Activated CD8-positive, alpha-beta T cell treated with anti-CD3 and anti-CD28 coated beads for 36 hours (primary cell): ENCODE data around the gene CRYZL1. TPM values are rescaled to one million over a fixed set of nuclear protein-coding genes. Genes with fewer than 3 reads are reported as not detected.
"Not testable (repeated sequence)": the region's sequence is repeated elsewhere in the genome, so short reads cannot be mapped to it uniquely, and the experiment has no call there.

ENCODE experiments used
- ATAC-seq: fragments of 200-7000 bp; cut with Tn5 transposase; one replicate; pipeline ENCODE4 v1.10.0; 2021; ENCODE audit warnings: mild to moderate bottlenecking, moderate library complexity
- CTCF ChIA-PET: fragments of 350-600 bp; sonication (Branson Sonifier 250); formaldehyde crosslinking; loops from one replicate; lab custom pipeline; 2021; ENCODE audit warnings: antibody characterized with exemption; lab: Charles Lee
- POLR2A ChIA-PET: fragments of 350-600 bp; sonication (Branson Sonifier 250); formaldehyde crosslinking; loops from one replicate; lab custom pipeline; 2021; ENCODE audit warnings: antibody characterized with exemption; lab: Charles Lee
- DNase-seq: peaks from one replicate; pipeline ENCODE4 v3.0.0-alpha.2; 2020
- H3K27ac Mint-ChIP-seq: one replicate; pipeline ENCODE4 v1.8.0; 2021; ENCODE audit warnings: mild to moderate bottlenecking, mixed read lengths
- H3K27me3 Mint-ChIP-seq: one replicate; pipeline ENCODE4 v1.8.0; 2021; ENCODE audit warnings: mixed read lengths
- H3K36me3 Mint-ChIP-seq: one replicate; pipeline ENCODE4 v1.8.0; 2021; ENCODE audit warnings: low read depth, mixed read lengths
- H3K4me1 Mint-ChIP-seq: one replicate; pipeline ENCODE4 v1.8.0; 2021; ENCODE audit warnings: low read depth, mixed read lengths
- H3K4me3 Mint-ChIP-seq: one replicate; pipeline ENCODE4 v1.8.0; 2021; ENCODE audit warnings: mild to moderate bottlenecking, moderate library complexity, mixed read lengths
- H3K9me3 Mint-ChIP-seq: one replicate; pipeline ENCODE4 v1.8.0; 2021; ENCODE audit warnings: mixed read lengths
- CTCF ChIP-seq: fragments of 200-600 bp; IDR thresholded peaks from one replicate; pipeline ENCODE4 v1.8.0; 2022; ENCODE audit warnings: antibody characterized with exemption, mild to moderate bottlenecking
- intact Hi-C: fragments of 100-400 bp; cut with micrococcal nuclease; formaldehyde crosslinking; loops from one replicate; pipeline ENCODE4 v1.10.0; 2022
- total RNA-seq, 2 experiments: library from RNA; stranded (reverse); gene quantifications; one replicate each; pipeline ENCODE4 v1.2.3, GENCODE V29; 2021

The CRYZL1 gene
- total RNA-seq, 2 experiments from 2014 or later, result 30.1 to 33.2 TPM

- Mint-ChIP-seq H3K27me3 (peaks cover 17% of the 10 kb centered on the region), H3K36me3 (no peaks in the 10 kb centered on the region), H3K27ac (peak within 1 kb of the TSS; percentile 94), H3K4me3 (peak within 1 kb of the TSS; percentile 81), H3K4me1 (peaks cover 21% of the 10 kb centered on the region), H3K9me3 (no peaks in the 10 kb centered on the region)
- ATAC-seq, result peak; percentile 91
- DNase-seq, result peak; percentile 100
- intact Hi-C loops, result loop anchor here (10.0 kb wide), 1 partner anchor 253 kb away; no protein-coding TSS in a partner anchor
- no peak for TF ChIP-seq CTCF
- POLR2A ChIA-PET, result no interaction called here
- CTCF ChIA-PET, result no interaction called here
Measured at GRCh38 chr21:33642027-33642895, 720 bp upstream of the CRYZL1 start, which contains the start of gene ITSN1. Gene ITSN1 (plus strand): TSS chr21:33642501. CDS start chr21:33718829, 76,328 bp downstream.

- ATAC-seq, result no peak
- POLR2A ChIA-PET, result interaction anchor here (1.1 kb wide), 1 partner anchor 52 kb away, joined by 7 read pairs; the partner anchor contains the start of gene DONSON
- CTCF ChIA-PET, result interaction anchor here (1.1 kb wide), 1 partner anchor 35 kb away, joined by 5 read pairs; no protein-coding TSS in a partner anchor
Measured at GRCh38 chr21:33640697-33641351, 717 bp downstream of the CRYZL1 start.

GRCh38 chr21:33634254-33634653, 7.3 kb downstream of the CRYZL1 start:
- TF ChIP-seq CTCF, result no peak
- POLR2A ChIA-PET, result no interaction called here
- H3K4me1 Mint-ChIP-seq, result peaks cover 15% of the 10 kb centered on the region
- H3K9me3 Mint-ChIP-seq, result no peaks in the 10 kb centered on the region
- H3K36me3 Mint-ChIP-seq, result peaks cover 15% of the 10 kb centered on the region
- intact Hi-C loops, result no loop called here
- ATAC-seq (no peak), DNase-seq (no peak)
- H3K27me3 Mint-ChIP-seq, result no peaks in the 10 kb centered on the region
- H3K27ac Mint-ChIP-seq, result no peak overlapping the region
- CTCF ChIA-PET, result interaction anchor here (1.0 kb wide), 1 partner anchor 29 kb away, joined by 3 read pairs; no protein-coding TSS in a partner anchor
- H3K4me3 Mint-ChIP-seq, result no peak overlapping the region

More at GRCh38 chr21:33640697-33641351, 717 bp downstream of the CRYZL1 start:
- intact Hi-C loops, result loop anchor here (10.0 kb wide), 1 partner anchor 254 kb away; no protein-coding TSS in a partner anchor
- DNase-seq, result peak; percentile 7
- peaks cover 24% of the 10 kb centered on the region for H3K4me1 Mint-ChIP-seq
- no peaks in the 10 kb centered on the region for H3K9me3 Mint-ChIP-seq
- H3K36me3 Mint-ChIP-seq, result peaks cover 4% of the 10 kb centered on the region
- peaks cover 17% of the 10 kb centered on the region for H3K27me3 Mint-ChIP-seq
- no peak for TF ChIP-seq CTCF
- H3K4me3 Mint-ChIP-seq, result peak overlapping the region; percentile 81
- peak overlapping the region; percentile 94 for H3K27ac Mint-ChIP-seq

GRCh38 chr21:33626151-33626550, 15.4 kb downstream of the CRYZL1 start:
- DNase-seq, H3K36me3 Mint-ChIP-seq, H3K27ac Mint-ChIP-seq, H3K4me1 Mint-ChIP-seq, H3K27me3 Mint-ChIP-seq, ATAC-seq, H3K9me3 Mint-ChIP-seq, intact Hi-C loops, H3K4me3 Mint-ChIP-seq, POLR2A ChIA-PET: not testable (repeated sequence)
- CTCF ChIA-PET, result interaction anchor here (1.2 kb wide), 1 partner anchor 20 kb away, joined by 3 read pairs; no protein-coding TSS in a partner anchor

GRCh38 chr21:33622253-33622652, 19.3 kb downstream of the CRYZL1 start:
- no peaks in the 10 kb centered on the region for H3K9me3 Mint-ChIP-seq
- peaks cover 6% of the 10 kb centered on the region for H3K36me3 Mint-ChIP-seq
- H3K27me3 Mint-ChIP-seq, result no peaks in the 10 kb centered on the region
- no peak overlapping the region for H3K27ac Mint-ChIP-seq
- ChIA-PET CTCF (interaction anchor here (3.0 kb wide), 1 partner anchor 16 kb away, joined by 21 read pairs; no protein-coding TSS in a partner anchor), POLR2A (no interaction called here)
- ATAC-seq (no peak), DNase-seq (no peak)
- H3K4me3 Mint-ChIP-seq, result no peak overlapping the region
- intact Hi-C loops, result no loop called here
- no peak for TF ChIP-seq CTCF
- H3K4me1 Mint-ChIP-seq, result no peaks in the 10 kb centered on the region
